Brain microvascular endothelial cell (primary cell): ENCODE data around the gene NRK.
"Not testable (repeated sequence)": the region's sequence is repeated elsewhere in the genome, so short reads cannot be mapped to it uniquely, and the experiment has no call there.

Experiments used
- DNase-seq: peaks from one replicate; pipeline ENCODE4 v3.0.0-alpha.2; 2020
- H3K27ac ChIP-seq: fragments of 250-450 bp; sonication (Bioruptor Pico); 2 replicates; pipeline ENCODE4 v1.5.1; 2020; ENCODE audit warnings: mild to moderate bottlenecking, moderate library complexity
- H3K27me3 ChIP-seq: fragments of 250-450 bp; sonication (Bioruptor Pico); replicated peaks from 2 replicates; pipeline ENCODE4 v1.5.1; 2020; ENCODE audit warnings: mild to moderate bottlenecking
- H3K36me3 ChIP-seq: fragments of 250-450 bp; sonication (Bioruptor Pico); replicated peaks from 2 replicates; pipeline ENCODE4 v1.5.1; 2020; ENCODE audit warnings: mild to moderate bottlenecking
- H3K4me3 ChIP-seq: 2 replicates; pipeline ENCODE4 v1.5.1; 2011; ENCODE audit warnings: low read depth, mild to moderate bottlenecking, control low read depth, low read length, moderate library complexity
- CTCF ChIP-seq: IDR thresholded peaks from 2 replicates; pipeline ENCODE4 v1.5.1; 2011; ENCODE audit warnings: low read depth, mild to moderate bottlenecking, moderate library complexity, low read length, control low read depth, inconsistent platforms; ENCODE audit errors: missing control alignments
- in situ Hi-C: cut with HindIII; loops from 2 replicates; pipeline ENCODE4 v1.10.0; 2017; ENCODE audit warnings: low sequenced_read_pairs, low pct_ligation_motif_present

The NRK gene

GRCh38 chrX:105845631-105846030 lies 23.3 kb downstream of the NRK start:
- no peak overlapping the region for H3K4me3 ChIP-seq
- no peak for DNase-seq
- no peak for TF ChIP-seq CTCF
- in situ Hi-C loops: no loop called here
- H3K36me3 ChIP-seq: no peaks in the 10 kb centered on the region
- no peak overlapping the region for H3K27ac ChIP-seq
- H3K27me3 ChIP-seq: no peaks in the 10 kb centered on the region

DNA sequence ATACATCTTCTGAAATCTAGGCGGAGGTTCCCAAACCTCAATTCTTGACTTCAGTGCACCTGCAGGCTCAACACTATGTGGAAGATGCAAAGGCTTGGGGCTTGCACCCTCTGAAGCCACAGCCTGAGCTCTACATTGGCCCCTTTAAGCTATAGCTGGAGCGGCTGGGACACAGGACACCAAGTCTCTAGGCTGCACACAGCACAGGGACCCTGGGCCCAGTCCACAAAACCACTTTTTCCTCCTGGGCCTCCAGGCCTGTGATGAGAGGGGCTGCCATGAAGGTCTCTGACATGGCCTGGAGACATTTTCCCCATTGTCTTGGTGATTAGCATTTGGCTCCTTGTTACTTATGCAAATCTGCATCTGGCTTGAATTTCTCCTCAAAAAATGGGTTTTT lies 27.8 kb downstream of the NRK start:
- H3K36me3 ChIP-seq, in situ Hi-C loops, DNase-seq, H3K4me3 ChIP-seq, H3K27ac ChIP-seq, H3K27me3 ChIP-seq: not testable (repeated sequence)

GRCh38 chrX:105865709-105866108 lies 43.4 kb downstream of the NRK start:
- in situ Hi-C loops: no loop called here

GRCh38 chrX:105869701-105870100 lies 47.4 kb downstream of the NRK start:
- Histone ChIP-seq H3K27ac (no peak overlapping the region), H3K27me3 (no peaks in the 10 kb centered on the region), H3K36me3 (no peaks in the 10 kb centered on the region), H3K4me3 (no peak overlapping the region)
- no peak for TF ChIP-seq CTCF
- in situ Hi-C loops: no loop called here
- DNase-seq: peak; percentile 6

More at GRCh38 chrX:105865709-105866108, 43.4 kb downstream of the NRK start:
- Histone ChIP-seq H3K36me3 (no peaks in the 10 kb centered on the region), H3K4me3 (no peak overlapping the region), H3K27me3 (no peaks in the 10 kb centered on the region), H3K27ac (no peak overlapping the region)
- no peak for TF ChIP-seq CTCF
- DNase-seq: no peak

DNA sequence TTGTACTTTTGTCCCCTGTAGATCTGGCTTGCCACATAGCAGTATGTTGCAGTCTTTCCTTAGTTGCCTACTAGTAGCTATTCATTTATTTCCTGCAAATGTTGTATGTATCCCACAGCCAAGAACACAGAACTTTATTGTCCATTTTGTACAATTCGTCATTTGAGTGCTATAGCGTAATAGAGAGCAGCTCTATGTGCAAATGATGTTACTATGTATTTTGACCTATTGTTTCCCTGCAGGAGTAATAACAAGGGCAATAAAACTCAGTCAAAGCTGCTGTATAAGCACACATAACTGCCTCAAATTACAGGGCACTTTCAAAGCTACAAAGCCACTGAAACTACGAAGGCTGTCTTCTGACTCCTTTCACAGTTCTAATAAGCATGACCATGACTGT lies 48.1 kb downstream of the NRK start:
- H3K4me3 ChIP-seq: no peak overlapping the region
- no peak overlapping the region for H3K27ac ChIP-seq
- no peaks in the 10 kb centered on the region for H3K27me3 ChIP-seq
- H3K36me3 ChIP-seq: no peaks in the 10 kb centered on the region
- in situ Hi-C loops: no loop called here
- DNase-seq: no peak
- TF ChIP-seq CTCF: no peak

DNA sequence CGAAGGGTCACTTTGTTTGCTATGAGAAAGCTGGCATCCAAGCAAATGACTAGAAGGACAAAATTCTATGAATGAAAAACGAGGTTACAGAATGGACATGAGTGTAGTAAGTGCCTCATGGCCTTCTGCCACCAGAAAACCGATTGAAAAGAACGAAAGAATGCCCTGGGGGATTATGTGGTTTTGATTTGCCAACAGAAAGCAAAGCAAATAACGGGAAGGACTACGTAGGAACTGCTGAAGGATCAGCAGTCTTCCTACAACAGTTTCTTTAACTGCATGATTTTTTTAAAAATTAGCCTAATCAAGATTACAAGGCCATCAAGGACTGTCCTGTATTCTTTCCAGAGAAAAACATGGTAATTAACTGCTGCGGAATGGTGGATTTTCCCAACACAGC lies 50.6 kb downstream of the NRK start:
- TF ChIP-seq CTCF: no peak
- no peaks in the 10 kb centered on the region for H3K36me3 ChIP-seq

More for the DNA sequence above, 50.6 kb downstream of the NRK start:
- H3K4me3 ChIP-seq: no peak overlapping the region
- no peaks in the 10 kb centered on the region for H3K27me3 ChIP-seq
- no peak overlapping the region for H3K27ac ChIP-seq
- in situ Hi-C loops: no loop called here
- no peak for DNase-seq
